CD4-positive, alpha-beta T cell (primary cell): Measurements from ENCODE around the gene BAG5. TPM values are rescaled to one million over a fixed set of nuclear protein-coding genes. Genes with fewer than 3 reads are reported as not detected.

Experiments
- ATAC-seq: fragments of 200-7000 bp; cut with Tn5 transposase; one replicate; pipeline ENCODE4 v1.10.0; 2022; ENCODE audit warnings: mild to moderate bottlenecking; ENCODE audit not compliant: poor library complexity
- CTCF ChIA-PET: fragments of 350-600 bp; sonication (Branson Sonifier 250); formaldehyde crosslinking; loops from one replicate; lab custom pipeline; 2021; ENCODE audit warnings: antibody characterized with exemption, inconsistent platforms; lab: Charles Lee
- POLR2A ChIA-PET: fragments of 350-600 bp; sonication (Branson Sonifier 250); formaldehyde crosslinking; loops from one replicate; lab custom pipeline; 2021; ENCODE audit warnings: antibody characterized with exemption, inconsistent platforms; lab: Charles Lee
- DNase-seq, 14 experiments: peaks; one replicate each; pipeline ENCODE4 v3.0.0-alpha.2; 2013 to 2020; ENCODE audit warnings: mixed read lengths in 2 of 14
- H3K27ac ChIP-seq, 2 donors: one replicate each; pipeline versions ENCODE4 v1.5.1 to v1.7.0; 2013; ENCODE audit warnings: low read length in 2 of 2, low read depth in 1 of 2, mild to moderate bottlenecking in 1 of 2
- H3K27me3 ChIP-seq, 2 experiments: 1 replicate in 1 of 2; 2 replicates in 1 of 2; pipeline versions ENCODE4 v1.6.1 to v1.7.0; 2013; ENCODE audit warnings: low read length in 2 of 2, control low read depth in 1 of 2, mild to moderate bottlenecking in 1 of 2, moderate library complexity in 1 of 2; ENCODE audit not compliant: insufficient read depth in 2 of 2, control insufficient read depth in 1 of 2
- H3K36me3 ChIP-seq: one replicate; pipeline ENCODE4 v1.6.1; 2013; ENCODE audit warnings: low read length, control low read depth; ENCODE audit not compliant: insufficient read depth
- H3K4me1 ChIP-seq: one replicate; pipeline ENCODE4 v1.6.1; 2013; ENCODE audit warnings: low read length, control low read depth; ENCODE audit not compliant: insufficient read depth
- H3K4me3 ChIP-seq: one replicate; pipeline ENCODE4 v1.5.1; 2013; ENCODE audit warnings: mild to moderate bottlenecking, low read length, moderate library complexity
- H3K9me3 ChIP-seq, 2 experiments: 1 replicate in 1 of 2; 2 replicates in 1 of 2; pipeline versions ENCODE4 v1.6.1 to v1.7.0; 2013; ENCODE audit warnings: low read length in 2 of 2, mild to moderate bottlenecking in 2 of 2, control low read depth in 1 of 2, moderate library complexity in 1 of 2; ENCODE audit not compliant: control insufficient read depth in 1 of 2, insufficient read depth in 1 of 2
- H3K27ac Mint-ChIP-seq: one replicate; pipeline ENCODE4 v1.8.0; 2020; ENCODE audit warnings: mixed read lengths
- H3K27me3 Mint-ChIP-seq: one replicate; pipeline ENCODE4 v1.8.0; 2021; ENCODE audit warnings: mixed read lengths
- H3K36me3 Mint-ChIP-seq: one replicate; pipeline ENCODE4 v1.8.0; 2021; ENCODE audit warnings: low read depth, mixed read lengths
- H3K4me1 Mint-ChIP-seq: one replicate; pipeline ENCODE4 v1.8.0; 2021; ENCODE audit warnings: low read depth, mixed read lengths
- H3K4me3 Mint-ChIP-seq: one replicate; pipeline ENCODE4 v1.8.0; 2020; ENCODE audit warnings: mild to moderate bottlenecking, mixed read lengths
- H3K9me3 Mint-ChIP-seq: one replicate; pipeline ENCODE4 v1.8.0; 2020; ENCODE audit warnings: mixed read lengths
- intact Hi-C, 2 experiments: fragments of 100-400 bp; cut with DNase I in 1 of 2; cut with micrococcal nuclease in 1 of 2; formaldehyde crosslinking; loops; one replicate each; pipeline versions ENCODE4 v1.15.1 to v1.9.0; 2023 to 2025; cut with DNase I, micrococcal nuclease
- total RNA-seq, 174 experiments: library from RNA in 2 of 174; stranded (reverse) in 2 of 174; gene quantifications; one replicate each; pipeline ENCODE4 v1.2.3 and lab custom pipeline; 2021 to 2026
- TF ChIP-seq, protein P1 (sequence below): fragments of 200-600 bp; IDR thresholded peaks from one replicate; pipeline ENCODE4 v1.8.0; 2022; ENCODE audit warnings: antibody characterized with exemption, mild to moderate bottlenecking

The BAG5 gene
- total RNA-seq, 2 experiments from 2014 or later, result 39.4 to 40.3 TPM

DNA sequence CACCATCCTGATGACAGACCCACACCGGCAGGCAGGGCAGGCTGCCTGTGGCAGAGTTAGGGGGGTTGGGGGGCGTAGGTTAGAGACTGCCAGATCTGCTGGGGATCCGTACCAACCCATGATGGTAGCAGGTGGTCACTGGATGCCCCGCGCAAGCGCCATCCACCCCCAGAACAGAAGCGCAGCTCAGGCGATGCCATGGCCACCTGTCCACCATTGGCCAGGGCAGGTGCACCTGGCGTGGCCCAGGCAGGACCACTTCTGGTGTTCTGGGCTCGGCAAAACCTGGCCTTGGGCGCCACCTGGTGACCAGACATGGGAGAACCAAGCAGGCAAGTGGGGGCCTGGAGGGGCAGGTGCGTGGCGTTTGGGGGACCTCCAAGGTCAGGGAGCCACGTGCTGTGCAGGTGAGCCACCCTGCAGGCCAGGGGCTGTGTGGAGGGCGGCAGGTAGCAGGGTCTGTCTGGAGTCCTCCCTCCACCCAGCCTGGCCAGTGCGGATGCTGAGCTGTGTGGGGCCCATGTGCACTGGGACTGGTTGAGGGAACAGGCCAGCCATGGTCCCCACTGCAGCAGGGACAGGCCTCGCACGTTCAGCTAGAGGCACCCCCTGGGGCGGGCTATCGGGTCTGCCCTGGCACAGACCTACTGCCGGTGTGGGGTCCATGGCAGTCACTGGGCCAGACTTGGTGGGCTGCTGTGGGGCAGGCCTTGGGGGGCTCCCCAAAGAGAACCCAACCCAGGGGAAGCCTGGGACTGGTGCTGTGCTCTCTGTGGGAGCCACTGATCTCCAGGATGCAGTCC lies 15.6 kb downstream of the BAG5 start:
- no peaks in the 10 kb centered on the region for H3K9me3 ChIP-seq
- ChIA-PET POLR2A (no interaction called here), CTCF (interaction anchor here (0.6 to 3.8 kb wide), 5 partner anchors 26 to 47 kb away, joined by 3 to 22 read pairs (median 6); no protein-coding TSS in a partner anchor)
- no peak overlapping the region for H3K27ac Mint-ChIP-seq
- no peak overlapping the region for H3K4me3 Mint-ChIP-seq
- no peaks in the 10 kb centered on the region for H3K4me1 Mint-ChIP-seq
- TF ChIP-seq, protein P1, sequence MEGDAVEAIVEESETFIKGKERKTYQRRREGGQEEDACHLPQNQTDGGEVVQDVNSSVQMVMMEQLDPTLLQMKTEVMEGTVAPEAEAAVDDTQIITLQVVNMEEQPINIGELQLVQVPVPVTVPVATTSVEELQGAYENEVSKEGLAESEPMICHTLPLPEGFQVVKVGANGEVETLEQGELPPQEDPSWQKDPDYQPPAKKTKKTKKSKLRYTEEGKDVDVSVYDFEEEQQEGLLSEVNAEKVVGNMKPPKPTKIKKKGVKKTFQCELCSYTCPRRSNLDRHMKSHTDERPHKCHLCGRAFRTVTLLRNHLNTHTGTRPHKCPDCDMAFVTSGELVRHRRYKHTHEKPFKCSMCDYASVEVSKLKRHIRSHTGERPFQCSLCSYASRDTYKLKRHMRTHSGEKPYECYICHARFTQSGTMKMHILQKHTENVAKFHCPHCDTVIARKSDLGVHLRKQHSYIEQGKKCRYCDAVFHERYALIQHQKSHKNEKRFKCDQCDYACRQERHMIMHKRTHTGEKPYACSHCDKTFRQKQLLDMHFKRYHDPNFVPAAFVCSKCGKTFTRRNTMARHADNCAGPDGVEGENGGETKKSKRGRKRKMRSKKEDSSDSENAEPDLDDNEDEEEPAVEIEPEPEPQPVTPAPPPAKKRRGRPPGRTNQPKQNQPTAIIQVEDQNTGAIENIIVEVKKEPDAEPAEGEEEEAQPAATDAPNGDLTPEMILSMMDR, result peak; percentile 92
- DNase-seq, result peak; percentile 59 to 85 (median 71)
- no peaks in the 10 kb centered on the region for H3K9me3 Mint-ChIP-seq
- intact Hi-C loops, result loop anchor here (1.0 to 5.0 kb wide), 4 partner anchors 29 to 442 kb away; no protein-coding TSS in a partner anchor
- H3K27me3 ChIP-seq, result peaks cover 3 to 8% of the 10 kb centered on the region in 2 experiments
- H3K4me3 ChIP-seq, result no peak overlapping the region
- peaks cover 8% of the 10 kb centered on the region for H3K4me1 ChIP-seq
- no peaks in the 10 kb centered on the region for H3K36me3 Mint-ChIP-seq
- no peaks in the 10 kb centered on the region for H3K27me3 Mint-ChIP-seq
- no peaks in the 10 kb centered on the region for H3K36me3 ChIP-seq
- ATAC-seq, result peak; percentile 88
- H3K27ac ChIP-seq, result no peak overlapping the region

DNA sequence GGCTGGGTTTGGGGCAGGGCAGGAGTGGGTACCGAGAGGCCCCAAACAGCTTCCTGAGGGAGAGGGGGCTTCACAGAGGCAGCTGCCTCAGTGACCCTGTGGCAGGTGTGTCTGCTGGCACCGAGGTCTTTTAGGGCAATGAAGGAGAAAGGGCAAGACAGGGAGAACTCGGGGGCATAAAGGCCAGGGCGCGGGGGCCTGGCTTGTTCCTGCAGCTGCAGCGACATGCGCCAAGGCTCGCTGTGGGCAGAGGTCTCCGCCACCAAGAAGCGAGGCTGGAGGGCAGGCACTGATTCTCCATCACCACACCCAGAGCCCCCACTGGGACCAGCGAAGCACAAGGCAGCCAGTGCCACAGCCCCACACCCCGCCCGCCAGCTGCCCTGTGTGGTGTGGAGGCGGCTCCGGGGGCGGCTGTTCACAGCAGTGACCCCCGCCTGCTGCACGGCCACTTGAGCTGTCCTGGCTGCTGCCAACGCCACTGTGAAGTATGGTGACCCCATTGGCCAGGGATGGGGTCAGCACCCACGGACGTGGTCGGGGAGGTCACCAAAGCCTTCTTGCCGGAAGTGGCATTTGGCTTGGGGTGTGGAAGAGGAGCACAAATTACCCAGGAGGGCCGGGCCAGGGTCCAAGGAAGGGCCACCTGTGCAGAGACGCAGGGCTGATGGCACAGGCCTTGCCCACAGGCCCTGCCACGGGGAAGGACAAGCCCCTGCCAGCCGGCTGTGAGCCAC lies 16.4 kb downstream of the BAG5 start:
- no peaks in the 10 kb centered on the region for H3K4me1 Mint-ChIP-seq
- no peak overlapping the region for H3K27ac ChIP-seq
- intact Hi-C loops, result loop anchor here (1.0 to 5.0 kb wide), 4 partner anchors 28 to 441 kb away; no protein-coding TSS in a partner anchor
- H3K9me3 ChIP-seq, result no peaks in the 10 kb centered on the region
- no peaks in the 10 kb centered on the region for H3K9me3 Mint-ChIP-seq
- no peak overlapping the region for H3K27ac Mint-ChIP-seq
- no peak overlapping the region for H3K4me3 ChIP-seq
- CTCF ChIA-PET, result interaction anchor here (0.6 to 3.8 kb wide), 4 partner anchors 25 to 46 kb away, joined by 3 to 22 read pairs (median 6); no protein-coding TSS in a partner anchor
- no peak overlapping the region for H3K4me3 Mint-ChIP-seq
- peaks cover 3 to 8% of the 10 kb centered on the region in 2 experiments for H3K27me3 ChIP-seq
- H3K36me3 ChIP-seq, result no peaks in the 10 kb centered on the region
- no peaks in the 10 kb centered on the region for H3K27me3 Mint-ChIP-seq
- POLR2A ChIA-PET, result no interaction called here
- H3K4me1 ChIP-seq, result peaks cover 8% of the 10 kb centered on the region
- H3K36me3 Mint-ChIP-seq, result no peaks in the 10 kb centered on the region
- no peak for DNase-seq
- no peak for ATAC-seq
- TF ChIP-seq, protein P1, result no peak

DNA sequence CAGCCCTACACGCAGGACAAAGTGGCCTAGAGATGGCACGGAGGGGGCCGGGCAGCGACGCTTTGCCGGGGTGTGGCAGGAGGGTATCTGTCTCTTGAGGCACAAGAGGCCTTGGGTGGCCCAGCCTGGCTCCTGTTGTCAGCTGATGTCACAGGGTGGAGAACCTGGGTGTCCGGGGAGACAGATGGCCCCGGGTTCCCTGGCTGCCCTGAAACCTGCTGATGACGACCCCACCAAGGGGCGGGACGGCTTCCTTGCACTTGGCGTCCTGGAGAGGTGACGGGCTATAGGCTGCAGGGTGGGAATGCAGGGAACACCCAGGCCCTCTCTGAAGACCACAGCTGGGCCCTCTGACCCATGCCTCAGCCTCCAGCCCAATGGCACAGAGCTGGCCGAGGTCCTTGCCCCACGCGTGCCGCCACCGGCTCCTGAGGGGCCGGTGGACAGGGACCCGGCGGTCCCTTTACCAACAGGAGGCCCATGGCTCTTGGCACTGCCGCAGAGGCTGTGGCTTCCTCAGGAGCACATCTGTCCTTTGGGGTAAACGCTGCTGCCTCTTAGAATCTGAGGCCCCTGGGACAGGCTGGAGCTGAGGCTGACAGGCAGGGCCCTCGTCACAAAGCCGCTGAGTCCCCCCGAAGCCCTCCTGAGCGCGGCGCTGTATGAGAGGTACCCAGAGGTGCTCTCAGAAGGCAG lies 17.1 kb downstream of the BAG5 start:
- CTCF ChIA-PET, result interaction anchor here (2.2 to 3.8 kb wide), 2 partner anchors 24 to 27 kb away, joined by 7 to 22 read pairs; no protein-coding TSS in a partner anchor
- Mint-ChIP-seq H3K27ac (no peak overlapping the region), H3K4me1 (no peaks in the 10 kb centered on the region), H3K36me3 (no peaks in the 10 kb centered on the region), H3K27me3 (no peaks in the 10 kb centered on the region), H3K9me3 (no peaks in the 10 kb centered on the region), H3K4me3 (no peak overlapping the region)
- intact Hi-C loops, result loop anchor here in 1 of 2 experiments (5.0 kb wide), 1 partner anchor 438 kb away; no protein-coding TSS in a partner anchor
- no peaks in the 10 kb centered on the region for H3K9me3 ChIP-seq
- no peak overlapping the region for H3K4me3 ChIP-seq
- peaks cover 3 to 8% of the 10 kb centered on the region in 2 experiments for H3K27me3 ChIP-seq
- peaks cover 8% of the 10 kb centered on the region for H3K4me1 ChIP-seq
- TF ChIP-seq, protein P1, result no peak
- ATAC-seq (no peak), DNase-seq (no peak)
- H3K27ac ChIP-seq, result no peak overlapping the region
- POLR2A ChIA-PET, result no interaction called here
- no peaks in the 10 kb centered on the region for H3K36me3 ChIP-seq
